ENCODE results near the gene RAB40A. TPM values are rescaled to one million over a fixed set of nuclear protein-coding genes. Genes with fewer than 3 reads are reported as not detected.
"Not testable (repeated sequence)": the region's sequence is repeated elsewhere in the genome, so short reads cannot be mapped to it uniquely, and the experiment has no call there.

Gene RAB40A
- total RNA-seq, 2 donors from 2014 or later, result 0.21 to 0.36 TPM

DNA sequence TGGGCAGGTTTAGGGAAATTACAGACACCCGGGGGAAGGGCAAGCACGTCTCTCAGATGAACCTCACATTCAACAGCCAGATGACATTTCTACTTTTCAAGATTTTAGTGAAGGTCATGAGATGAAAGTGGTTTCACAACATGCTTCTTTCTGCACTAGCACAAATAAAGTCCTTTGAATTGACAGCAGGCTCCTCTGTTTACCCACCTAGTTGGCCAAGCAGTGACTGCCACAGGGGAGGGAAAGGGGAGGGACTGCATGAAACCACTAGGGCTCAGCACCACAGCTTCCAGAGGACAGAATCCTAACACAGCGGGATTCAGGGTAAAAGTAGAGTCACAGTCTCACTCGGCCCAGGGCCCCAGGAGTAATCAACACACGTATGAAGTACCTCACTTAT, 6.2 kb downstream of the RAB40A start:
- ATAC-seq (replicated peaks in 1 of 2) (no peak), DNase-seq (no peak)
- H3K4me1 Mint-ChIP-seq (ENCODE audit: low read depth), result no peaks in the 10 kb centered on the region
- no peak overlapping the region for H3K4me3 Mint-ChIP-seq
- no peak overlapping the region for H3K27ac Mint-ChIP-seq
- no peaks in the 10 kb centered on the region for H3K36me3 Mint-ChIP-seq (ENCODE audit: insufficient read depth in 2 of 2)
- peaks cover 39% of the 10 kb centered on the region for H3K27me3 Mint-ChIP-seq (ENCODE audit: low read depth)
- no peaks in the 10 kb centered on the region for H3K9me3 Mint-ChIP-seq

DNA sequence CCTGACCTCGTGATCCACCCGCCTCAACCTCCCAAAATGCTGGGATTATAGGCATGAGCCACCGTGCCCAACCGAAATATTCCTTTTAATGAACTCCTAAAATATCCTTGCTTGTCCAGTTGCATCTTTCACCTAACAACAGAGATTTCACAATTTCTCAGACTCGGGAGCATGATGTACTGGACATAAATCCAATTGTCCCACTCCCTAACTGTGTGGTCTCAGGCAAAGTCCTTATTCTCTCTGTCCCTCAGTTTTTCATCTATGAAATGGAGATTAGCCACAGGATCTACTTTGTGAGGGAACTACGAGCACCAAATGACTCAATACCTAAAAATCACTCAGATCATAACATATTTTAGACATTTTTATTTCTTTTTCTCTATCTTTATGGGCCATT, 9.3 kb downstream of the RAB40A start:
- Mint-ChIP-seq H3K4me1 (ENCODE audit: low read depth) (no peaks in the 10 kb centered on the region), H3K4me3 (no peak overlapping the region), H3K36me3 (ENCODE audit: insufficient read depth in 2 of 2) (no peaks in the 10 kb centered on the region), H3K27me3 (ENCODE audit: low read depth) (peaks cover 21% of the 10 kb centered on the region), H3K27ac (no peak overlapping the region), H3K9me3 (no peaks in the 10 kb centered on the region)
- no peak for DNase-seq
- no peak for ATAC-seq (replicated peaks in 1 of 2)

- no peaks in the 10 kb centered on the region for H3K4me1 Mint-ChIP-seq (ENCODE audit: low read depth)
- no peaks in the 10 kb centered on the region for H3K9me3 Mint-ChIP-seq
- no peak overlapping the region for H3K27ac Mint-ChIP-seq
- no peak for ATAC-seq (replicated peaks in 1 of 2)
- H3K4me3 Mint-ChIP-seq, result no peak overlapping the region
- peaks cover 20% of the 10 kb centered on the region for H3K27me3 Mint-ChIP-seq (ENCODE audit: low read depth)
- DNase-seq, result no peak
- no peaks in the 10 kb centered on the region for H3K36me3 Mint-ChIP-seq (ENCODE audit: insufficient read depth in 2 of 2)
Measured at GRCh38 chrX:103503853-103504207, 15.5 kb downstream of the RAB40A start.

DNA sequence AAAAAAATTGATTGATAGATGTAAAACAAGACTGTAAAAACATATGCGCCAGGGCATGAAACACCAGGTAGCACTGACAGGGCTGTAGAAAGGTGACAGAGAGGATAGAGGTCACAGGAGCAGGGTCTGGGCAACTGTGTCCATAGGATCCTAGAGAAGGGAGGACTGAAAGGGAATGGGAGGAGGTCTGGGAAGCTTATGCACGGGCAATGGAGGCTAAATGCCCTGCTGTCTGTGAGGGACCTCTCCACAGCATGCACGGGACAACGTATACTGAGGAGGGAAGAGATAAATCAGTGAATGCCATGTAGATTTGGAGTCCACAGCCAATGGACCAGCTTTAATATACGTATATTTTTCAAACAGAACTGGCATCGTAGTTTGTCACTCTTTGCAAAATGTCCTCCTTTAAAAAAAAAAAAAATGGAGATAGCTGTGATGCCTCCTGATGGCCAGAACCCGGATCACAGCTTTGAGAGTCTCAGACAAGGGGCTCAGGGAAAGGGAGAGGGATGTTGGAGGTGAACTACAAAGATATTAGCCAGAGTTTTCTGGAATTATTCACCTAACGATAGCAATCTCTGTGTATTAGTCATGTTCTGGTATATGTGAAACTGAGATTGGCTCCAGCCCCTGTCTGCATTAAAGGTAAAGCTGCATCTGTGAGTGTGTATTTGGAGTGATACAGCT, 16.0 kb downstream of the RAB40A start:
- no peak for DNase-seq
- Mint-ChIP-seq H3K4me1 (ENCODE audit: low read depth) (no peaks in the 10 kb centered on the region), H3K27ac (no peak overlapping the region), H3K9me3 (no peaks in the 10 kb centered on the region), H3K27me3 (ENCODE audit: low read depth) (peaks cover 15% of the 10 kb centered on the region), H3K4me3 (no peak overlapping the region), H3K36me3 (ENCODE audit: insufficient read depth in 2 of 2) (no peaks in the 10 kb centered on the region)
- ATAC-seq (replicated peaks in 1 of 2), result no peak

DNA sequence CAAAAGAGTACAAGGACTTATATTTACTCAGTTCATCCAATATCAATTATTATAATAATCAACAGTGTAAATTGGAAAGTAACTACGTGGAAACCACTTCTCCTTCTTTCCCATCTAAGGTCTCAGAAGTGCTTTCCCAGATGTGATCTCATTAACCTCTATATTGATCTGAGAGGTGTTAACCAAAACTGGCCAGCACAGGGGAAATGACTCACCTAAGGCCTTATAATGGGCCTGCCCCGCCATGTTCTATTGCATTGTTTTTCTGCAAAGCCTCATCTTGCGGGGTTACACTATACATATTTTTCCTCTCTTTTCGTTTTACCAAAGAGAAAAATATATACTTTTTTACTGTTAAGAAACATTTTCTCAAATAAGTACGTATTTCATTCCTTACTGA, 20.5 kb downstream of the RAB40A start:
- H3K4me1 Mint-ChIP-seq (ENCODE audit: low read depth), result no peaks in the 10 kb centered on the region
- no peaks in the 10 kb centered on the region for H3K9me3 Mint-ChIP-seq
- H3K36me3 Mint-ChIP-seq (ENCODE audit: insufficient read depth in 2 of 2), result no peaks in the 10 kb centered on the region
- no peak overlapping the region for H3K27ac Mint-ChIP-seq
- DNase-seq (no peak), ATAC-seq (replicated peaks in 1 of 2) (no peak)
- peaks cover 44% of the 10 kb centered on the region for H3K27me3 Mint-ChIP-seq (ENCODE audit: low read depth)
- H3K4me3 Mint-ChIP-seq, result no peak overlapping the region

GRCh38 chrX:103495786-103496185, 23.5 kb downstream of the RAB40A start:
- no peak overlapping the region for H3K4me3 Mint-ChIP-seq
- H3K27ac Mint-ChIP-seq, result no peak overlapping the region
- peaks cover 49% of the 10 kb centered on the region for H3K27me3 Mint-ChIP-seq (ENCODE audit: low read depth)
- DNase-seq (no peak), ATAC-seq (replicated peaks in 1 of 2) (peak; percentile 27 to 48)
- H3K4me1 Mint-ChIP-seq (ENCODE audit: low read depth), result no peaks in the 10 kb centered on the region
- no peaks in the 10 kb centered on the region for H3K9me3 Mint-ChIP-seq
- no peaks in the 10 kb centered on the region for H3K36me3 Mint-ChIP-seq (ENCODE audit: insufficient read depth in 2 of 2)

DNA sequence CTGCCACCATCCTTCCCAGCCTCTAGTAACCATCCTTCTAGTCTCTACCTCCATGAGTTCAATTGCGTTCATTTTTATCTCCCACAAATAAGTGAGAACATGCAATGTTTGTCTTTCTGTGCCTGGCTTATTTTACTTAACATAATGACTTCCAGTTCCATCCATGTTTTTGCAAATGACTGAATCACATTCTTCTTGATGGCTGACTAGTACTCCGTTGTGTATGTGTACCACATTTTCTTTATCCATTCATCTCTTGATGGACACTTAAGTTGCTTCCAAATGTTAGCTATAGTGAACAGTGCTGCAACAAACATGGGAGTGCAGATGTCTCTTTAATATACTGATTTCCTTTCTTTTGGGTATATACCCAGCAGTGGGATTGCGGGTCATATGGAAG, 25.7 kb downstream of the RAB40A start:
- not testable (repeated sequence) for DNase-seq; H3K36me3 Mint-ChIP-seq (ENCODE audit: insufficient read depth in 2 of 2); ATAC-seq (replicated peaks in 1 of 2); H3K27ac Mint-ChIP-seq; H3K4me3 Mint-ChIP-seq; H3K4me1 Mint-ChIP-seq (ENCODE audit: low read depth); H3K9me3 Mint-ChIP-seq
- H3K27me3 Mint-ChIP-seq (ENCODE audit: low read depth), result peaks cover 45% of the 10 kb centered on the region

GRCh38 chrX:103489733-103490132, 29.6 kb downstream of the RAB40A start:
- not testable (repeated sequence) for H3K9me3 Mint-ChIP-seq; H3K4me3 Mint-ChIP-seq; H3K27ac Mint-ChIP-seq; H3K36me3 Mint-ChIP-seq (ENCODE audit: insufficient read depth in 2 of 2); H3K4me1 Mint-ChIP-seq (ENCODE audit: low read depth)
- ATAC-seq (replicated peaks in 1 of 2) (peak in 1 of 2 donors; percentile 34), DNase-seq (peak; percentile 24 to 34)
- peaks cover 25% of the 10 kb centered on the region for H3K27me3 Mint-ChIP-seq (ENCODE audit: low read depth)

DNA sequence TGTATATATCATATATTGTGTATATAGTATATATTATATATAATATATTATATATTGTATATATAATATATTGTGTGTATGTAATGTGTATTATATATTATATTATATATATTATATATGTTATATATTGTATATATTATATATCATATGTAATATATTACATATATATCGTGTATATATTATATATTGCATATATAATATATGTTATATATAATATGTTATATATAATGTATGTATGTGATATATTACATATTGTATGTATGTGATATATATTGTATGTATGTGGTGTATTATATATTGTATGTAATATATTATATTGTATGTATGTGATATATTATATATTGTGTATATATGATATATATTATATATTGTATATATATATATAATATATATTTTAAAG, 30.5 kb downstream of the RAB40A start:
- no peak overlapping the region for H3K4me3 Mint-ChIP-seq
- no peak overlapping the region for H3K27ac Mint-ChIP-seq

GRCh38 chrX:103488332-103488731, 31.0 kb downstream of the RAB40A start:
- no peaks in the 10 kb centered on the region for H3K36me3 Mint-ChIP-seq (ENCODE audit: insufficient read depth in 2 of 2)

More for the DNA sequence above, 30.5 kb downstream of the RAB40A start:
- peaks cover 15% of the 10 kb centered on the region for H3K27me3 Mint-ChIP-seq (ENCODE audit: low read depth)
- no peaks in the 10 kb centered on the region for H3K36me3 Mint-ChIP-seq (ENCODE audit: insufficient read depth in 2 of 2)
- no peaks in the 10 kb centered on the region for H3K4me1 Mint-ChIP-seq (ENCODE audit: low read depth)
- DNase-seq (no peak), ATAC-seq (replicated peaks in 1 of 2) (no peak)
- H3K9me3 Mint-ChIP-seq, result no peaks in the 10 kb centered on the region

GRCh38 chrX:103483720-103484119, 35.6 kb downstream of the RAB40A start:
- Mint-ChIP-seq H3K27ac (no peak overlapping the region), H3K4me3 (no peak overlapping the region), H3K27me3 (ENCODE audit: low read depth) (no peaks in the 10 kb centered on the region), H3K9me3 (no peaks in the 10 kb centered on the region), H3K36me3 (ENCODE audit: insufficient read depth in 2 of 2) (no peaks in the 10 kb centered on the region), H3K4me1 (ENCODE audit: low read depth) (no peaks in the 10 kb centered on the region)
- no peak for DNase-seq
- no peak for ATAC-seq (replicated peaks in 1 of 2)

More at GRCh38 chrX:103488332-103488731, 31.0 kb downstream of the RAB40A start:
- no peak for ATAC-seq (replicated peaks in 1 of 2)
- Mint-ChIP-seq H3K27ac (no peak overlapping the region), H3K9me3 (no peaks in the 10 kb centered on the region), H3K4me1 (ENCODE audit: low read depth) (no peaks in the 10 kb centered on the region), H3K27me3 (ENCODE audit: low read depth) (peaks cover 11% of the 10 kb centered on the region), H3K4me3 (no peak overlapping the region)
- DNase-seq, result no peak

DNA sequence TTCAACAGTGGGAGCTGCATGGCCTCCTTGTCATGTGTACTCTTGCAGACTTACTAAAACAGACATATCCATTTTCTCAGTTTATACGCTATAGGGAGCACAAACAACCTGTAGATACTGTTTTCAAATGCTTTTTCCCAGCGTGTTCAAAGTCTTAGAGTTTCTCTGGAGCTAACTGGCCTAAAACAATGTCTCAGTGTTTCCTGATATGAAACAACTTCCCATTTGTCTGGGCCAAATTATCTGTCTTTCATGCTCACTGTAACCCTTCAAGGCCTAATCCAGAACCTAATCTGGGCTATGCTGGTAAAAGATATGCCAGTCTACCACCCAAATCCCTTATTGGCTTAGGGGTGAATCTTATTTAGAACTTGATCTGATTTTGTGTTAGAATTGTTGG, 38.8 kb downstream of the RAB40A start:
- H3K4me3 Mint-ChIP-seq, result no peak overlapping the region
- ATAC-seq (replicated peaks in 1 of 2) (no peak), DNase-seq (no peak)
- no peak overlapping the region for H3K27ac Mint-ChIP-seq
- H3K27me3 Mint-ChIP-seq (ENCODE audit: low read depth), result no peaks in the 10 kb centered on the region
- no peaks in the 10 kb centered on the region for H3K4me1 Mint-ChIP-seq (ENCODE audit: low read depth)
- no peaks in the 10 kb centered on the region for H3K36me3 Mint-ChIP-seq (ENCODE audit: insufficient read depth in 2 of 2)
- H3K9me3 Mint-ChIP-seq, result no peaks in the 10 kb centered on the region

- Mint-ChIP-seq H3K36me3 (ENCODE audit: insufficient read depth in 2 of 2) (no peaks in the 10 kb centered on the region), H3K27ac (no peak overlapping the region), H3K4me1 (ENCODE audit: low read depth) (no peaks in the 10 kb centered on the region), H3K4me3 (no peak overlapping the region), H3K27me3 (ENCODE audit: low read depth) (no peaks in the 10 kb centered on the region), H3K9me3 (no peaks in the 10 kb centered on the region)
- ATAC-seq (replicated peaks in 1 of 2) (no peak), DNase-seq (no peak)
Measured at GRCh38 chrX:103477496-103477895, 41.8 kb downstream of the RAB40A start.

- H3K27ac Mint-ChIP-seq, result no peak overlapping the region
- no peak for DNase-seq
- H3K36me3 Mint-ChIP-seq (ENCODE audit: insufficient read depth in 2 of 2), result no peaks in the 10 kb centered on the region
- no peak overlapping the region for H3K4me3 Mint-ChIP-seq
- no peaks in the 10 kb centered on the region for H3K27me3 Mint-ChIP-seq (ENCODE audit: low read depth)
- no peaks in the 10 kb centered on the region for H3K9me3 Mint-ChIP-seq
- no peak for ATAC-seq (replicated peaks in 1 of 2)
- H3K4me1 Mint-ChIP-seq (ENCODE audit: low read depth), result no peaks in the 10 kb centered on the region
Measured at GRCh38 chrX:103475381-103475780, 43.9 kb downstream of the RAB40A start.
